Astrocyte (in vitro differentiated cells and primary cell): ENCODE results near the gene SEC24D.

Source experiments
- CTCF ChIP-seq: IDR thresholded peaks from 2 replicates; pipeline ENCODE4 v1.5.1; 2011; ENCODE audit warnings: low read depth, mild to moderate bottlenecking, inconsistent platforms, low read length, moderate library complexity; ENCODE audit not compliant: insufficient read depth
- EZH2 ChIP-seq: IDR thresholded peaks from 2 replicates; pipeline ENCODE4 v1.6.1; 2012; ENCODE audit warnings: mild to moderate bottlenecking, low read length, inconsistent platforms; ENCODE audit not compliant: insufficient read depth

- TF ChIP-seq CTCF (no peak), EZH2 (no peak)
Measured at GRCh38 chr4:118783887-118784286, 52.0 kb downstream of the SEC24D start.
